Testis (tissue), 2 donors: ENCODE data around the gene IL1RAPL2.

ENCODE experiments used
- POLR2A ChIP-seq: fragments of 450-650 bp; IDR thresholded peaks from one replicate; pipeline ENCODE4 v1.6.1; 2017; ENCODE audit warnings: antibody characterized with exemption, mild to moderate bottlenecking, moderate library complexity
- TF ChIP-seq, protein P1 (sequence below), 3 experiments: fragments of 450-650 bp in 2 of 3; fragments of 200-600 bp in 1 of 3; sonication (generic) in 1 of 3; IDR thresholded peaks; one replicate each; pipeline ENCODE4 v1.5.1; 2016 to 2019; ENCODE audit warnings: antibody characterized with exemption in 3 of 3, mild to moderate bottlenecking in 2 of 3, moderate library complexity in 1 of 3

DNA sequence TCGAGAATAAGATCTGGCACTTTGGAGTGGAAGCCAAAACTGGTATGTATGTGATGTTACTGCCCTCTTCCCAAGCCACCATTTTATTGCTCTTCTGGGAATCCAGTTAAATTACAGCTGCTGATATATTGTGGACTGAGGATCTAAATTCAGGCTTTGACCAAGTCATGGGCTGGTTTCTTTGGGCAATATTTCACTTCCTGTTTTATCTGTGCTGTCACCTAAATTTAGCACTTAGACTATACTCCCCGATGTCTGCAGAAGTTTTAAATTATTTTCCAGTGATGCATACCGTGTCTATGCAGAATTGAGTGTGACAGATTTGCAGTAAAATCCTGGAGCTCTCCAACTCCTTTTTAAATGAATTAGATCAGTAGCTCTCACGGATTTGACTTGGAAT lies 554.5 kb downstream of the IL1RAPL2 start:
- TF ChIP-seq, protein P1, sequence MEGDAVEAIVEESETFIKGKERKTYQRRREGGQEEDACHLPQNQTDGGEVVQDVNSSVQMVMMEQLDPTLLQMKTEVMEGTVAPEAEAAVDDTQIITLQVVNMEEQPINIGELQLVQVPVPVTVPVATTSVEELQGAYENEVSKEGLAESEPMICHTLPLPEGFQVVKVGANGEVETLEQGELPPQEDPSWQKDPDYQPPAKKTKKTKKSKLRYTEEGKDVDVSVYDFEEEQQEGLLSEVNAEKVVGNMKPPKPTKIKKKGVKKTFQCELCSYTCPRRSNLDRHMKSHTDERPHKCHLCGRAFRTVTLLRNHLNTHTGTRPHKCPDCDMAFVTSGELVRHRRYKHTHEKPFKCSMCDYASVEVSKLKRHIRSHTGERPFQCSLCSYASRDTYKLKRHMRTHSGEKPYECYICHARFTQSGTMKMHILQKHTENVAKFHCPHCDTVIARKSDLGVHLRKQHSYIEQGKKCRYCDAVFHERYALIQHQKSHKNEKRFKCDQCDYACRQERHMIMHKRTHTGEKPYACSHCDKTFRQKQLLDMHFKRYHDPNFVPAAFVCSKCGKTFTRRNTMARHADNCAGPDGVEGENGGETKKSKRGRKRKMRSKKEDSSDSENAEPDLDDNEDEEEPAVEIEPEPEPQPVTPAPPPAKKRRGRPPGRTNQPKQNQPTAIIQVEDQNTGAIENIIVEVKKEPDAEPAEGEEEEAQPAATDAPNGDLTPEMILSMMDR (IDR thresholded peaks at IDR 0.05): no peak
- no peak for TF ChIP-seq POLR2A
